NCI-H2081 treated with DMSO at 0.1 percent for 48 hours (cell line): ENCODE results near the gene ERG.

ENCODE experiments used
- DNase-seq: peaks from one replicate; lab custom pipeline; 2025; lab: John Stamatoyannopoulos, UW

ERG gene

GRCh38 chr21:38358098-38358497, 140.2 kb downstream of the ERG start:
- no peak for DNase-seq

- DNase-seq: no peak
These were observed 141.2 kb downstream of the ERG start for GRCh38 chr21:38356883-38357625.

GRCh38 chr21:38355992-38356781, 142.1 kb downstream of the ERG start:
- no peak for DNase-seq

- no peak for DNase-seq
These were observed 142.9 kb downstream of the ERG start for GRCh38 chr21:38355353-38355752.

- DNase-seq: no peak
These were observed 143.5 kb downstream of the ERG start for GRCh38 chr21:38354746-38355145.

GRCh38 chr21:38354231-38354630, 144.0 kb downstream of the ERG start:
- DNase-seq: no peak

- DNase-seq: no peak
These were observed 145.6 kb downstream of the ERG start for GRCh38 chr21:38352536-38353219.

- DNase-seq: peak; percentile 17
These were observed 146.2 kb downstream of the ERG start for GRCh38 chr21:38351961-38352521.

GRCh38 chr21:38351176-38351959, 146.9 kb downstream of the ERG start:
- DNase-seq: no peak

GRCh38 chr21:38350684-38351083, 147.6 kb downstream of the ERG start:
- DNase-seq: no peak

- DNase-seq: no peak
These were observed 148.3 kb downstream of the ERG start for GRCh38 chr21:38349977-38350376.

GRCh38 chr21:38349111-38349746, 149.0 kb downstream of the ERG start:
- DNase-seq: no peak

- DNase-seq: no peak
These were observed 152.0 kb downstream of the ERG start for GRCh38 chr21:38346286-38346685.

- DNase-seq: no peak
These were observed 154.6 kb downstream of the ERG start for GRCh38 chr21:38343691-38344090.

- DNase-seq: no peak
These were observed 155.5 kb downstream of the ERG start for GRCh38 chr21:38342739-38343138.

GRCh38 chr21:38341546-38342012, 156.7 kb downstream of the ERG start:
- DNase-seq: no peak

GRCh38 chr21:38340131-38340530, 158.1 kb downstream of the ERG start:
- no peak for DNase-seq

- DNase-seq: no peak
These were observed 160.5 kb downstream of the ERG start for GRCh38 chr21:38337793-38338192.

- DNase-seq: no peak
These were observed 163.4 kb downstream of the ERG start for GRCh38 chr21:38334866-38335265.

- no peak for DNase-seq
These were observed 164.7 kb downstream of the ERG start for GRCh38 chr21:38333301-38334272.
